IPS-20b (cell line): ENCODE measurements around the gene UTP18.

Experiments
- H3K27ac ChIP-seq: one replicate; pipeline ENCODE4 v1.5.1; 2013; ENCODE audit warnings: low read length
- H3K27me3 ChIP-seq: 2 replicates; pipeline ENCODE4 v1.6.1; 2013; ENCODE audit warnings: mild to moderate bottlenecking, low read length, inconsistent platforms; ENCODE audit not compliant: insufficient read depth
- H3K36me3 ChIP-seq: 2 replicates; pipeline ENCODE4 v1.6.1; 2013; ENCODE audit warnings: low read depth, mild to moderate bottlenecking, inconsistent platforms, low read length, moderate library complexity; ENCODE audit not compliant: insufficient read depth
- H3K4me1 ChIP-seq: 2 replicates; pipeline ENCODE4 v1.6.1; 2013; ENCODE audit warnings: mild to moderate bottlenecking, control low read depth, inconsistent platforms, low read length, moderate library complexity; ENCODE audit not compliant: insufficient read depth
- H3K4me3 ChIP-seq: 2 replicates; pipeline ENCODE4 v1.5.1; 2013; ENCODE audit warnings: mild to moderate bottlenecking, low read length, inconsistent platforms
- H3K9ac ChIP-seq: 2 replicates; pipeline ENCODE4 v1.6.1; 2013; ENCODE audit warnings: low read depth, mild to moderate bottlenecking, inconsistent platforms, low read length, moderate library complexity
- H3K9me3 ChIP-seq: 2 replicates; pipeline ENCODE4 v1.6.1; 2013; ENCODE audit warnings: mild to moderate bottlenecking, low read depth, low read length, inconsistent platforms; ENCODE audit not compliant: insufficient read depth

The UTP18 gene

DNA sequence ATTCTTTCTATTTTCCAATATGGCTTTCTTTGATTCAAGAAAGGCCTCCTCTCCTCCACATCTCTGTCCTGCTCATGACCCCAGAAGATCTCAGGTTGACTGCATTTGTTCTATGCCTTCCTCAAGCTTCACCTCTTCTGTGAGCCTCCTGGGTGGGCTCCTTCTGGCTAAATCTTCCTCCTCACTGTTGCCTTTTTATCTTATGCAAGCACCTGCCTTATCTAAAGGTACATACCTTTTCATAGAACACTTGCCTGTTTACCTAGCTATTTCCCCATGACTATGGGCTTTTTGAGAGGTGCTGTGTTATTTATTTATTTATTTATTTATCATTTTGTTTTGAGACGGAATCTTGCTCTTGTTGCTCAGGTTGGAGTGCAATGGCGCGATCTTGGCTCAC lies 81.1 kb downstream of the UTP18 start:
- Histone ChIP-seq H3K9ac (no peak overlapping the region), H3K27ac (no peak overlapping the region), H3K36me3 (no peaks in the 10 kb centered on the region), H3K9me3 (no peaks in the 10 kb centered on the region), H3K27me3 (no peaks in the 10 kb centered on the region), H3K4me1 (no peaks in the 10 kb centered on the region), H3K4me3 (no peak overlapping the region)

- Histone ChIP-seq H3K9ac (no peak overlapping the region), H3K36me3 (no peaks in the 10 kb centered on the region), H3K4me3 (no peak overlapping the region), H3K4me1 (no peaks in the 10 kb centered on the region), H3K27ac (no peak overlapping the region), H3K27me3 (no peaks in the 10 kb centered on the region), H3K9me3 (no peaks in the 10 kb centered on the region)
Observed at GRCh38 chr17:51342257-51342656, 81.9 kb downstream of the UTP18 start.

DNA sequence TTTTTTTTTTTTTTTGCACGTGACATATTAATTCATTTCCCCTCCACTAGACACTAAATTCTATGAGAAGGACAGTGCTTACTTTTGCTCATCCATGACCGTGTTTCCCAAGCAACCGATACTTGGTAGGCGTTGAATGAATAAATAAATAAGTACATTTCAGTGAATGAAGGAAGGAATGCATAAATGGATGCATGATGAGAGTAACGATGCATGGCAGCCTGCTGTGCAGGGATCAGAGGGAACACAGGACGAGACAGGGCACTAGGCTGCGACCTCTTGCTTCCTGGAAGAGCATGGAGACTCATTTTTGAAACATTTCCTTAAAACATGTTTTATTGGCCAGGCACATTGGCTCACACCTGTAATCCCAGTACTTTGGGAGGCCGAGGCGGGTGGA lies 84.2 kb downstream of the UTP18 start:
- Histone ChIP-seq H3K27me3 (no peaks in the 10 kb centered on the region; the same call in 1 of the 2 replicates), H3K4me3 (no peak overlapping the region), H3K36me3 (no peaks in the 10 kb centered on the region), H3K27ac (no peak overlapping the region), H3K9me3 (no peaks in the 10 kb centered on the region), H3K4me1 (no peaks in the 10 kb centered on the region), H3K9ac (no peak overlapping the region)

DNA sequence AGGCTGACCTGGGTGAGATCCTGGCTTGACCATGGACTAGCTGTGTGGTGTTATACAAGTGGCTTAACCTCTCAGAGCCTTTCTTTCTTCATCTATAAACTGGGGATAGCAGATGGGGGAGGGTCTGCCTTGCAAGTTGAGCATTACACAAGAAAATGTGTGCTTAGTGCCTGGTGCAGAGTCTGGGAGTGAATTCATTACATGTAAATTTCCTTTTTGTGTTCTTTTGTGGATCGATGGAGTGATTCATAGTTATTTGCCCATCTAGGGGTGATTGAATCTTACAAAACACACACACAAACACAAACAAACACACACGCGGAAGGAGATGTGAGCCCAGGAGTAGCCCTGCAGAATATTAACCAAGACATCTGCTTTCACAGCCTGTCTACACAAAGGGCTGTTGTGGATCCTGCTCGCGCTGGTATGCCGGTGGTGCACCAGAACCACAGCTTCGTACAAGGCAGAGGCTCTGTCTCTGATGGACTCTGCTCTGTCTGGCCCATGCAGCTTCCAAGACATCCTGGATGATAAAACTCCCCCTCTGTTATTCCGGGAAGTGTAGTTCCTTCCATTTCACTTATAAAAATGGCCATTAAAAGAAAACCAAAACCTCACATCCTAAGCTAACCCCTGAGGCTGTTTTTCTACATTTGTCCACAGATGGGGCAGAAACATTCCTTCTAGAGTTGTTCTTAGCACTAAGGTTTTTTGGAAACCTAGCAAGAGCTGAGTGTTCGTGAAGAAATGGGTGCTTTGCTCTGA lies 86.1 kb downstream of the UTP18 start:
- H3K4me3 ChIP-seq, result no peak overlapping the region
- no peaks in the 10 kb centered on the region for H3K4me1 ChIP-seq
- no peaks in the 10 kb centered on the region for H3K36me3 ChIP-seq
- H3K9ac ChIP-seq, result no peak overlapping the region
- no peak overlapping the region for H3K27ac ChIP-seq
- H3K9me3 ChIP-seq, result no peaks in the 10 kb centered on the region
- no peaks in the 10 kb centered on the region; the same call in 1 of the 2 replicates for H3K27me3 ChIP-seq
